ENCODE data around the gene RTBDN.

GRCh38 chr19:12800466-12800770 is 34.0 kb downstream of the RTBDN start:
- TF ChIP-seq GATA2 (IDR thresholded peaks at IDR 0.05; ENCODE audit: low read depth, low read length) (no peak), GATA3 (IDR thresholded peaks at IDR 0.05; ENCODE audit: low read depth, low read length) (no peak)

Data from SH-SY5Y (cell line).